Measurements from ENCODE around the gene SARDH. TPM values are rescaled to one million over a fixed set of nuclear protein-coding genes. Genes with fewer than 3 reads are reported as not detected.

SARDH gene
- total and polyA plus RNA-seq, 2 of the 8 experiments (the other 6 are each of a cell fraction or from before 2014, with no cell fraction given) = 6.4 to 7.4 TPM

DNA sequence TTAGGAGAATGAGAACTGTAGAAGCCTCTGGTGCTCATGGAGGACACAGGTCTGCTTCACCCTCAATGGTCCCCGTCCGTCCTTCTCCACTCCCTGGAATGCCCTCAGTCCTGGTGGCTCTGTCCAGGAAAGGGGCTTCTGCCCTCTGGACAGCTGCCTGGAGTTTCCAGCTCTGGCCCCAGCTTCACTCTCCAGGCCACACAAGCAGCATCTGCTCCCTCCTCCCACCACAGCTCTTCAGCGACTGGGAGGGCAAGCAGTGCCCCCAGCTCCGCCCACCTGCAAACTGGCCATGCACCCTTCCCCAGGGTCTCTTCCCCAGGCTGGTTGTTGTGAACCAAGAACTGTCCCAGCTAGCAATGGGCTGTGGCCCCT lies 4.7 kb downstream of the SARDH start (continued):
- TF ChIP-seq MAFK (IDR thresholded peaks at IDR 0.05; ENCODE audit: low read depth, low read length) = no peak
- TF ChIP-seq GTF2F1 (IDR thresholded peaks at IDR 0.05; ENCODE audit: borderline replicate concordance, low read depth, low read length) = no peak
- no peak for TF ChIP-seq KDM5A (IDR thresholded peaks at IDR 0.05; ENCODE audit: low read length)
- no peak for TF ChIP-seq BRCA1 (IDR thresholded peaks at IDR 0.05; ENCODE audit: low read depth, low read length)
- TF ChIP-seq SIX5 (IDR thresholded peaks at IDR 0.05; ENCODE audit: low read depth, low read length) = no peak
- no peak for TF ChIP-seq CBX8 (IDR thresholded peaks at IDR 0.05; ENCODE audit: borderline replicate concordance, low read depth, low read length)
- TF ChIP-seq RXRA (IDR thresholded peaks at IDR 0.05; ENCODE audit: insufficient read depth, low read depth, low read length) = no peak
